NCI-H1048 (cell line): ENCODE measurements around the gene PITPNB.

Experiments
- DNase-seq: peaks from one replicate; lab custom pipeline; 2025; lab: John Stamatoyannopoulos, UW

The PITPNB gene

GRCh38 chr22:27859336-27859735, 59.7 kb downstream of the PITPNB start:
- DNase-seq, result no peak

- DNase-seq, result no peak
These were observed 60.4 kb downstream of the PITPNB start for GRCh38 chr22:27858626-27859025.

GRCh38 chr22:27857443-27857842, 61.6 kb downstream of the PITPNB start:
- no peak for DNase-seq

GRCh38 chr22:27856386-27856785, 62.7 kb downstream of the PITPNB start:
- no peak for DNase-seq

GRCh38 chr22:27853424-27853823, 65.6 kb downstream of the PITPNB start:
- no peak for DNase-seq

- no peak for DNase-seq
These were observed 66.9 kb downstream of the PITPNB start for GRCh38 chr22:27851974-27852746.

GRCh38 chr22:27850000-27850521, 69.0 kb downstream of the PITPNB start:
- DNase-seq, result no peak

- DNase-seq, result no peak
These were observed 71.1 kb downstream of the PITPNB start for GRCh38 chr22:27848005-27848404.

GRCh38 chr22:27846910-27847309, 72.1 kb downstream of the PITPNB start:
- DNase-seq, result no peak

- no peak for DNase-seq
These were observed 72.8 kb downstream of the PITPNB start for GRCh38 chr22:27846248-27846757.

- DNase-seq, result no peak
These were observed 73.4 kb downstream of the PITPNB start for GRCh38 chr22:27845644-27846043.

GRCh38 chr22:27844656-27845591, 74.1 kb downstream of the PITPNB start:
- DNase-seq, result no peak

- DNase-seq, result no peak
These were observed 74.8 kb downstream of the PITPNB start for GRCh38 chr22:27844256-27844655.

GRCh38 chr22:27843441-27843840, 75.6 kb downstream of the PITPNB start:
- DNase-seq, result no peak

- DNase-seq, result no peak
These were observed 76.2 kb downstream of the PITPNB start for GRCh38 chr22:27842669-27843431.

GRCh38 chr22:27842201-27842600, 76.9 kb downstream of the PITPNB start:
- no peak for DNase-seq

GRCh38 chr22:27840436-27840835, 78.6 kb downstream of the PITPNB start:
- no peak for DNase-seq

- no peak for DNase-seq
These were observed 79.9 kb downstream of the PITPNB start for GRCh38 chr22:27839057-27839660.

GRCh38 chr22:27836181-27836580, 82.9 kb downstream of the PITPNB start:
- no peak for DNase-seq

- DNase-seq, result no peak
These were observed 83.6 kb downstream of the PITPNB start for GRCh38 chr22:27835446-27835845.
